Measurements from ENCODE around the gene NRSN2.

The NRSN2 gene

DNA sequence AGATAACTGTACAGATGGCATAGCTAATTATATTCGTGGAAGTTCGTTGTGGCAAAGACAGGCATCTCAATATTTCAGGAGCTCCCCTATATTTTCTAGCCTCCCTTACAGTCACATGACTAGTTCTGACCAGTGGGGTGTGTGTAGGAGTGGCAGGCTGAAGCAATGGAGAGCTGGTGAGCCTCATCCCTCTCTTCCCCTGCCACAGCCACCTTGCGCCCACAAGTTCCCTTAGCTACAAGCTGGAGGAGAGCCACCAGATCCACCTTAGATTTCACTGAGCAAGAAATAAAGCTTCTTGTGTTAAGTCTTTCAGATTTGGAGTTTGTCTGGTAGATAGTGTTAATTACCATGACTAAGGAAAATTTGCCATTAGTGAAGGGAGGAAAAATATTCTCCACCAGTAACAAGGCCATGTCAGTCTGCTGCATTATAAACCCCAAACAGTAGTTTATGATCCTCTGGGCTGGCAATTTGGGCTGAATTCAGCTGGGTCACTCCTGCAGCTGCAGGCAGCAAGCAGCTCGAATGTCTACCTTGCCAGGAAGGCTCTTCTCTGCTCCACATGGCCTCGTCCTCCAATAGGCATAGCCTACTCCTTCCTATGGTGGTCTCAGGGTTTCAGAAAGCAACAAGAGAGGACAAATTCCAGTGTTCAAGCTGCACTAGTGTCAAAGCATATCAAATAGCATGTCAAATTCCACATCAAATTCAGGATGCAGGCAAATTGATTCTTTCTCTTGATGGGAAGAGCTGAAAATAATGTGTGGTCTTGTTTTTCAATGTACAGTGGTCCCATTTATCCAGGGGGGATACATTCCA is 53.8 kb downstream of the NRSN2 start:
- DNase-seq, result no peak

DNA sequence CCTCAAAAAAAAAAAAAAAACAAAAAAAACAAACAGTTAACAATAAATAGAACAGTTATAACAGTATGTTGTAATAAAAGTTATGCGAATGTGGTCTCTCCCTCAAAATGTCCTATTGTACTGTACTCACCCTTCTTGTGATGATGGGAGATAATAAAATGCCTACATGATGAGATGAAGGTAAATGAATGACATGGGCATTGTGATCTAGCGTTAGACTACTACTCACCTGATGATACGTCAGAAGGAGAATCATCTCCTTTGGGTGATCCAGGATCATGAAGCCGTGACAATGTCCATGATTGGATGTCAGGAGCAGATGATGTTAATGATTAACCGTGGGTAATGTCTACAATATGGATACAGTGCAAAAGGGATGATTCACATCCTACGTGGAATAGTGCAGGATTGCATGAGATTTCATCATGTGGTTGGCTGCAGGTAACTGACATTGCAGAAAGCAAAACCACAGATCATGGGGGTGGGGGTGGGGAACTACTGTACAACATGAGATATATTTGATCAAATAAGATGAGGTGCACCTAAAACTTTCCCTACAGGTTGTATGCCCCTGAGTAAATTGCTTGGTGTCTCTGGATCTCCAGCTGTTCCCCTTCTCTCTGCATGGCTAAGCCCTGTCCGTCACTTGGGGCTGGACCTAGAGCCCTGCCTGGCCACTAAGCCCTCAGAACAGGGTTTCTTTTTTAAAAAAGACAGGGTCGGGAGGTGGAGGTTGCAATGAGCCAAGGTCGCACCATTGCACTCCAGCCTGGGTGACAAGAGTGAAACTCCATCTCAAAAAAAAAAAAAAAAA is 55.0 kb downstream of the NRSN2 start:
- no peak for DNase-seq

DNA sequence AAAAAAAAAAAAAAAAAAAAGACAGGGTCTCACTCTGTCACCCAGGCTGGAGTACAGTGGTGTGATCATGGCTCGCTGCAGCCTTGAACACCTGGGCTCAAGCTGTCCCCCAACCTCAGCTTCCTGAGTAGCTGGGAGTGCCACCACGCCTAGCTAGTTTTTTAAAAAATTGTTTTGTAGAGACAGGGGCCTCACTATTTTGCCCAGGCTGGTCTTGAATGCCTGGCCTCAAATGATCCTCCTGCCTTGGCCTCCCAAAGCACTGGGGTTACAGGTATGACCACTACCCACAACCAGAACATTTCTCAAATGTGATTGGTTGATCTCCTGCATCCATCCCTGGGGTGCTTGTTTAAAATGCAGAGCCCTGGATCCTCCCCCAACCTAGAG is 55.6 kb downstream of the NRSN2 start:
- no peak for DNase-seq

- DNase-seq, result no peak
These were observed 56.1 kb downstream of the NRSN2 start for GRCh38 chr20:402898-403581.

DNA sequence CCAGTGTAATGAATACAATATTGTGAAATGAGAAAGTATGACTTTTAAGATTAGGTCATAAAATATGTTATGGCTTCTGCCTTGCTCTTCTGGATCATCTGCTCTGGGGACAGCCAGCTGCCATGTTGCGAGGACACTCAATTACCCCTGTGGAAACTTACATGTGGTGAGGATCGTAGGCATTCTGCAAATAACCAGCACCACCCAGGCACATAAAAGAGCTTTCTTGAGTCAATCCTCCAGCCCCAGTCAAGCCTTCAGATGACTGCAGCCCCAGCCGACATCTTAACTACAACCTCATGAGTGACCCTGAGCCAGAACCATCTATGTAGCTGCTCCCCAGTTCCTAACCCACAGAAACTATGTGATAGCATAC is 56.7 kb downstream of the NRSN2 start:
- no peak for DNase-seq

GRCh38 chr20:404088-404487 is 57.2 kb downstream of the NRSN2 start:
- DNase-seq, result no peak
